A549 (cell line): Measurements from ENCODE around the gene ANKFY1. TPM values are rescaled to one million over a fixed set of nuclear protein-coding genes. Genes with fewer than 3 reads are reported as not detected.

ENCODE experiments used
- ATAC-seq, 2 experiments: fragments of 200-7000 bp in 1 of 2; fragments of >200 bp in 1 of 2; cut with Nextera tagmentation in 1 of 2; cut with Tn5 transposase in 1 of 2; 3 replicates each; pipeline versions ENCODE4 v1.8.0 to v1.9.1; 2018 to 2020; ENCODE audit warnings: mild to moderate bottlenecking in 1 of 2, moderate library complexity in 1 of 2
- CTCF ChIA-PET: fragments of 300-600 bp; sonication (Branson Sonifier 250); formaldehyde crosslinking; extraction: SDS; loops from one replicate; lab custom pipeline; 2021; ENCODE audit warnings: antibody characterized with exemption, inconsistent platforms; lab: Yijun Ruan, JAX
- POLR2A ChIA-PET: fragments of 350-600 bp; formaldehyde crosslinking; extraction: SDS; loops from one replicate; lab custom pipeline; 2021; ENCODE audit warnings: antibody characterized with exemption, inconsistent platforms; lab: Yijun Ruan, JAX
- DNase-seq, 2 experiments: peaks; one replicate each; pipeline versions ENCODE4 v3.0.0 to v3.0.0-alpha.2; 2011 to 2016; ENCODE audit warnings: low read depth in 1 of 2, low spot score in 1 of 2
- FAIRE-seq: peaks from 2 replicates; lab custom pipeline; 2011; peaks lifted over from hg19 to GRCh38; lab: Jason Lieb, UNC
- H3K27ac ChIP-seq, 2 experiments: fragments of >200 bp; sonication (Bioruptor Twin); formaldehyde crosslinking; 3 replicates each; pipeline ENCODE4 v1.5.1; 2016 to 2017
- H3K4me1 ChIP-seq: fragments of >200 bp; sonication (Bioruptor Twin); formaldehyde crosslinking; 3 replicates; pipeline ENCODE4 v1.6.1; 2016
- H3K4me2 ChIP-seq: fragments of >200 bp; sonication (Bioruptor Twin); formaldehyde crosslinking; 3 replicates; pipeline ENCODE4 v1.6.1; 2016
- H3K4me3 ChIP-seq: fragments of >200 bp; sonication (Bioruptor Twin); formaldehyde crosslinking; 3 replicates; pipeline ENCODE4 v1.5.1; 2016
- H3K9me3 ChIP-seq: fragments of >200 bp; sonication (Bioruptor Twin); formaldehyde crosslinking; 3 replicates; pipeline ENCODE4 v1.6.1; 2016
- BCL3 ChIP-seq: fragments of >200 bp; sonication (Bioruptor Twin); formaldehyde crosslinking; IDR thresholded peaks from 3 replicates; pipeline ENCODE4 v1.6.1; 2016
- EHF ChIP-seq: fragments of 250-450 bp; sonication (Bioruptor Pico); IDR thresholded peaks from 2 replicates; pipeline ENCODE4 v1.5.0; 2020; ENCODE audit warnings: mild to moderate bottlenecking
- ELK1 ChIP-seq: fragments of 150-350 bp; IDR thresholded peaks from 2 replicates; pipeline ENCODE4 v1.6.1; 2014; ENCODE audit warnings: low read depth, mild to moderate bottlenecking, low read length
- FOSB ChIP-seq: fragments of 250-450 bp; sonication (Bioruptor Pico); IDR thresholded peaks from 2 replicates; pipeline ENCODE4 v1.5.0; 2020; ENCODE audit warnings: mild to moderate bottlenecking, moderate library complexity
- FOSL2 ChIP-seq, 2 experiments: fragments of 450-650 bp in 1 of 2; fragments of >200 bp in 1 of 2; sonication (Bioruptor Twin) in 1 of 2; formaldehyde crosslinking; IDR thresholded peaks; 2 replicates each; pipeline versions ENCODE4 v1.5.0 to v1.6.1; 2016 to 2020; ENCODE audit warnings: mild to moderate bottlenecking in 1 of 2, moderate library complexity in 1 of 2
- FOXS1 ChIP-seq: fragments of 250-450 bp; sonication (Bioruptor Pico); IDR thresholded peaks from 2 replicates; pipeline ENCODE4 v1.5.0; 2020; ENCODE audit warnings: mild to moderate bottlenecking, moderate library complexity
- HMGXB4 ChIP-seq: fragments of 250-450 bp; sonication (Bioruptor Pico); IDR thresholded peaks from 2 replicates; pipeline ENCODE4 v1.5.0; 2021; ENCODE audit warnings: mild to moderate bottlenecking, moderate library complexity, borderline replicate concordance
- HOXB13 ChIP-seq: fragments of 250-450 bp; sonication (Bioruptor Pico); IDR thresholded peaks from 2 replicates; pipeline ENCODE4 v1.5.0; 2020; ENCODE audit warnings: low read depth, mild to moderate bottlenecking, moderate library complexity
- HOXB5 ChIP-seq: fragments of 250-450 bp; sonication (Bioruptor Pico); IDR thresholded peaks from 2 replicates; pipeline ENCODE4 v1.5.0; 2020; ENCODE audit warnings: mild to moderate bottlenecking, moderate library complexity
- KDM1A ChIP-seq: fragments of 200-600 bp; sonication (generic); IDR thresholded peaks from 2 replicates; pipeline ENCODE4 v1.6.1; 2016; ENCODE audit warnings: low read depth, mild to moderate bottlenecking
- MAZ ChIP-seq: fragments of 150-350 bp; IDR thresholded peaks from 2 replicates; pipeline ENCODE4 v1.6.1; 2014; ENCODE audit warnings: antibody characterized with exemption, low read depth, low read length, borderline replicate concordance
- MYC ChIP-seq: IDR thresholded peaks from 2 replicates; pipeline ENCODE4 v1.6.1; 2012; ENCODE audit warnings: mild to moderate bottlenecking, inconsistent platforms, low read length, improper control_type of control experiment, borderline replicate concordance
- NR3C1 ChIP-seq: fragments of >200 bp; sonication (Bioruptor Twin); formaldehyde crosslinking; IDR thresholded peaks from 3 replicates; pipeline ENCODE4 v1.6.1; 2017
- RFX5 ChIP-seq: fragments of 450-650 bp; IDR thresholded peaks from 2 replicates; pipeline ENCODE4 v1.7.1; 2014; ENCODE audit warnings: antibody characterized with exemption, mild to moderate bottlenecking, moderate library complexity
- TP53 ChIP-seq: fragments of 250-450 bp; sonication (Bioruptor Pico); IDR thresholded peaks from 2 replicates; pipeline ENCODE4 v1.5.0; 2021; ENCODE audit warnings: mild to moderate bottlenecking, moderate library complexity
- ZC3H11A ChIP-seq: fragments of 450-650 bp; IDR thresholded peaks from 2 replicates; pipeline ENCODE4 v1.6.1; 2014; ENCODE audit warnings: antibody characterized with exemption, mild to moderate bottlenecking
- ZNF302 ChIP-seq: fragments of 250-450 bp; sonication (Bioruptor Pico); IDR thresholded peaks from 2 replicates; pipeline ENCODE4 v1.9.0; 2021; ENCODE audit warnings: inconsistent platforms, mild to moderate bottlenecking, moderate library complexity
- ZSCAN20 ChIP-seq: fragments of 250-450 bp; sonication (Bioruptor Pico); IDR thresholded peaks from 2 replicates; pipeline ENCODE4 v1.8.0; 2022; ENCODE audit warnings: mild to moderate bottlenecking, moderate library complexity
- WGBS: methylation state at CpG from one replicate; pipeline ENCODE4 v1.1.6; 2017; ENCODE audit errors: missing lambda C conversion rate; 5-methylcytosine and 5-hydroxymethylcytosine counted together
- polyA plus RNA-seq, 4 experiments: library from polyadenylated mRNA; depleted of rRNA in 3 of 4; stranded (reverse); fragments of >200 nt; fragmentation: RNase III in 1 of 4; extraction: RNeasy Plus Mini Kit Qiagen cat#74134 plus additional on column Dnase treatment in 1 of 4; gene quantifications; 2 replicates in 3 of 4; 3 replicates in 1 of 4; pipeline ENCODE4 v1.2.3, GENCODE V29; 2011 to 2017
- TF ChIP-seq, protein P1 (sequence below): fragments of 450-650 bp; IDR thresholded peaks from 2 replicates; pipeline ENCODE4 v1.6.1; 2014; ENCODE audit warnings: antibody characterized with exemption
- TF ChIP-seq, protein P2 (sequence below): fragments of >200 bp; sonication (Bioruptor Twin); formaldehyde crosslinking; IDR thresholded peaks from 2 replicates; pipeline ENCODE4 v1.6.1; 2016
- TF ChIP-seq, protein P3 (sequence below): fragments of >200 bp; sonication (Bioruptor Twin); formaldehyde crosslinking; IDR thresholded peaks from 3 replicates; pipeline ENCODE4 v1.5.1; 2016

Gene ANKFY1
- polyA plus RNA-seq, 2 of the 4 experiments (the other 2 are of a cell fraction) = 28.5 to 51.7 TPM

- TF ChIP-seq FOSB (CRISPR knock-in tag) (no peak), NR3C1 (no peak), KDM1A (no peak)
- TF ChIP-seq, all 56 proteins: peak for 0
Observed at GRCh38 chr17:4241535-4241934, 22.2 kb downstream of the ANKFY1 start (continued).

GRCh38 chr17:4236456-4236855 lies 27.3 kb downstream of the ANKFY1 start:
- FAIRE-seq = no peak
- DNase-seq = no peak
- 77% methylated on average over 3 of the region's 3 CpGs for WGBS
- TF ChIP-seq ZSCAN20 (no peak), MYC (no peak)
- TF ChIP-seq, protein P1, sequence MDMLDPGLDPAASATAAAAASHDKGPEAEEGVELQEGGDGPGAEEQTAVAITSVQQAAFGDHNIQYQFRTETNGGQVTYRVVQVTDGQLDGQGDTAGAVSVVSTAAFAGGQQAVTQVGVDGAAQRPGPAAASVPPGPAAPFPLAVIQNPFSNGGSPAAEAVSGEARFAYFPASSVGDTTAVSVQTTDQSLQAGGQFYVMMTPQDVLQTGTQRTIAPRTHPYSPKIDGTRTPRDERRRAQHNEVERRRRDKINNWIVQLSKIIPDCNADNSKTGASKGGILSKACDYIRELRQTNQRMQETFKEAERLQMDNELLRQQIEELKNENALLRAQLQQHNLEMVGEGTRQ = no peak
- Histone ChIP-seq H3K9me3 (no peaks in the 10 kb centered on the region), H3K4me3 (no peak overlapping the region), H3K4me2 (no peak overlapping the region), H3K27ac (no peak overlapping the region), H3K4me1 (peaks cover under 1% of the 10 kb centered on the region; the same call in 2 of the 3 replicates)
- ChIA-PET POLR2A (no interaction called here), CTCF (interaction anchor here (0.9 to 2.7 kb wide), 2 partner anchors 13 to 15 kb away, joined by 3 to 12 read pairs; no protein-coding TSS in a partner anchor)
- ATAC-seq = no peak

DNA sequence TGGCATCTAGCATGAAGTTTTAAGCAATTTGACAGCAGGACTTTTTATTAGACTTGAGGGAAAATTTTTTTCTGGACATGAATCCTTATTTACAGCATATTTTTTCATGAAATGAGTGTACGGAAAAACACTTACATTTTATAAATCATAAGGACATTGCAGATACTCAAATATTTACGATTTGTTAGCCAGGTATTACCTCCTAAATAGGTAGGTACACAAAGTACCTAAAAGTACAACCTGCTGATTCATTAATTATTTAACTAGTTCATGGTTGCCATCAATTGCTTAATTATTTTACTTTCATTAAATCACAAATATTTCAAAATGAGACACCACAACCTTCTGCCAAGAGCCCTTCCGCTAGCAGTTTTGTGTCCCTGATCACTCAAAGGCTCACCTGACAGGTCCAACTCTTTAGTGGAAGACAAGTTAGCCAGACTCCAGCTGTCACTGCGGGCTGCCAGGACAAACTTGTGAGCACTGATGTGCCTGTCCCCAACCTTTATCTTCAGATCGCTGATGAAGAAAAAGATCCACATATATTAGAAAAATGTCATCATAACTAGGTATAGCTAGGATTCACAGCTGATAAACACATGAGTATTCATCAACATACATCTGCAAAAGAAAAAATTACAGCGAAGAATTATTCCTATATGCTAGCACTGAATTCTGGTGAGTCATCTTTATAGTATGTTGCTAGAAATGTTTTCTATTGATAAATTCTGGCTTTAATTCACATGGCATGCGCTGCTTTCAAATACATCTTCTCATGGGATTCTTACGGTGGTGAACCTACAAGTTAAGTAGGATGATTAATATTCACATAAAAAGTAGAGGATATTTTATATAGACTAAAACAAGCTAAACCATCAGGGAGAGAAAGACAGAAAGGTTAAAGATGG lies 28.2 kb downstream of the ANKFY1 start:
- no peak for DNase-seq
- Histone ChIP-seq H3K27ac (no peak overlapping the region), H3K4me1 (peaks cover 8% of the 10 kb centered on the region), H3K4me3 (no peak overlapping the region), H3K9me3 (no peaks in the 10 kb centered on the region), H3K4me2 (no peak overlapping the region)
- CTCF ChIA-PET = interaction anchor here (0.9 to 2.7 kb wide), 3 partner anchors 14 to 145 kb away, joined by 3 to 12 read pairs (median 3); no protein-coding TSS in a partner anchor
- POLR2A ChIA-PET = no interaction called here
- peak; percentile 13 for FAIRE-seq
- no peak for TF ChIP-seq FOSL2 (IDR thresholded peaks at IDR 0.05)
- TF ChIP-seq FOSL2 (CRISPR knock-in tag; IDR thresholded peaks at IDR 0.05) = peak; percentile 57
- TF ChIP-seq ZC3H11A = no peak
- TF ChIP-seq TP53 = no peak
- TF ChIP-seq RFX5 = no peak
- 95% methylated on average over 8 of the region's 8 CpGs for WGBS
- no peak for ATAC-seq

- ChIA-PET CTCF (interaction anchor here (1.1 to 2.9 kb wide), 5 partner anchors 15 to 159 kb away, joined by 3 to 20 read pairs (median 3); partner anchors contain the start of gene ANKFY1), POLR2A (no interaction called here)
- FAIRE-seq = no peak
- ATAC-seq = no peak
- Histone ChIP-seq H3K9me3 (no peaks in the 10 kb centered on the region), H3K4me3 (no peak overlapping the region), H3K4me1 (peaks cover 21% of the 10 kb centered on the region), H3K4me2 (no peak overlapping the region), H3K27ac (no peak overlapping the region)
- no peak for DNase-seq
- TF ChIP-seq, protein P1 = no peak
- no peak for TF ChIP-seq HOXB13 (CRISPR knock-in tag)
- TF ChIP-seq FOXS1 = no peak
- TF ChIP-seq HOXB5 (CRISPR knock-in tag) = no peak
- TF ChIP-seq HMGXB4 (CRISPR knock-in tag) = no peak
- TF ChIP-seq ZNF302 = no peak
- TF ChIP-seq EHF (CRISPR knock-in tag) = no peak
- no peak for TF ChIP-seq ELK1
- TF ChIP-seq BCL3 = no peak
- TF ChIP-seq ZSCAN20 = no peak
- TF ChIP-seq, protein P2, sequence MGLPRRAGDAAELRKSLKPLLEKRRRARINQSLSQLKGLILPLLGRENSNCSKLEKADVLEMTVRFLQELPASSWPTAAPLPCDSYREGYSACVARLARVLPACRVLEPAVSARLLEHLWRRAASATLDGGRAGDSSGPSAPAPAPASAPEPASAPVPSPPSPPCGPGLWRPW = no peak
- no peak for TF ChIP-seq MAZ
- TF ChIP-seq, protein P3, sequence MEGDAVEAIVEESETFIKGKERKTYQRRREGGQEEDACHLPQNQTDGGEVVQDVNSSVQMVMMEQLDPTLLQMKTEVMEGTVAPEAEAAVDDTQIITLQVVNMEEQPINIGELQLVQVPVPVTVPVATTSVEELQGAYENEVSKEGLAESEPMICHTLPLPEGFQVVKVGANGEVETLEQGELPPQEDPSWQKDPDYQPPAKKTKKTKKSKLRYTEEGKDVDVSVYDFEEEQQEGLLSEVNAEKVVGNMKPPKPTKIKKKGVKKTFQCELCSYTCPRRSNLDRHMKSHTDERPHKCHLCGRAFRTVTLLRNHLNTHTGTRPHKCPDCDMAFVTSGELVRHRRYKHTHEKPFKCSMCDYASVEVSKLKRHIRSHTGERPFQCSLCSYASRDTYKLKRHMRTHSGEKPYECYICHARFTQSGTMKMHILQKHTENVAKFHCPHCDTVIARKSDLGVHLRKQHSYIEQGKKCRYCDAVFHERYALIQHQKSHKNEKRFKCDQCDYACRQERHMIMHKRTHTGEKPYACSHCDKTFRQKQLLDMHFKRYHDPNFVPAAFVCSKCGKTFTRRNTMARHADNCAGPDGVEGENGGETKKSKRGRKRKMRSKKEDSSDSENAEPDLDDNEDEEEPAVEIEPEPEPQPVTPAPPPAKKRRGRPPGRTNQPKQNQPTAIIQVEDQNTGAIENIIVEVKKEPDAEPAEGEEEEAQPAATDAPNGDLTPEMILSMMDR = no peak
Observed at GRCh38 chr17:4234401-4234800, 29.4 kb downstream of the ANKFY1 start.
